Peyer's patch (tissue), 4 donors: ENCODE results near the gene SHC3. TPM values are rescaled to one million over a fixed set of nuclear protein-coding genes. Genes with fewer than 3 reads are reported as not detected.

Experiments
- DNase-seq, 3 donors: peaks; one replicate each; pipeline ENCODE4 v3.0.0-alpha.2; 2017 to 2019
- H3K27ac ChIP-seq, 4 donors: fragments of 200-600 bp; sonication (generic); one replicate each; pipeline ENCODE4 v1.5.1; 2016 to 2019
- H3K27me3 ChIP-seq, 2 donors: fragments of 200-600 bp; sonication (generic); one replicate each; pipeline ENCODE4 v1.5.1; 2019
- H3K36me3 ChIP-seq, 3 donors: fragments of 200-600 bp; sonication (generic); one replicate each; pipeline ENCODE4 v1.5.1; 2016 to 2019
- H3K4me1 ChIP-seq, 4 donors: fragments of 200-600 bp; sonication (generic); one replicate each; pipeline ENCODE4 v1.5.1; 2016 to 2019
- H3K4me3 ChIP-seq, 4 donors: fragments of 200-600 bp; sonication (generic); 1 replicate in 3 of 4; 2 replicates in 1 of 4; pipeline ENCODE4 v1.5.1; 2016 to 2019; ENCODE audit warnings: mild to moderate bottlenecking in 1 of 4
- H3K9me3 ChIP-seq, 4 donors: fragments of 200-600 bp; sonication (generic); one replicate each; pipeline ENCODE4 v1.5.1; 2016 to 2019; ENCODE audit warnings: mild to moderate bottlenecking in 1 of 4
- POLR2A ChIP-seq, 2 donors: fragments of 450-650 bp; IDR thresholded peaks; one replicate each; pipeline ENCODE4 v1.5.1; 2017; ENCODE audit warnings: antibody characterized with exemption in 2 of 2, mild to moderate bottlenecking in 2 of 2, moderate library complexity in 2 of 2
- total RNA-seq, 4 donors: library from RNA; depleted of rRNA; stranded (reverse); fragments of >200 nt; gene quantifications; one replicate each; pipeline ENCODE4 v1.1.0, GENCODE V29; 2016
- TF ChIP-seq, protein P1 (sequence below), 6 experiments: fragments of 450-650 bp in 4 of 6; fragments of 200-600 bp in 2 of 6; sonication (generic) in 1 of 6; IDR thresholded peaks; one replicate each; pipeline ENCODE4 v1.5.1; 2017 to 2019; ENCODE audit warnings: antibody characterized with exemption in 6 of 6, mild to moderate bottlenecking in 3 of 6, moderate library complexity in 1 of 6

Gene SHC3
- total RNA-seq, 4 donors from 2014 or later, result 0.88 to 5.0 (median 2.2) TPM

GRCh38 chr9:89191004-89191403 is 12.4 kb upstream of the SHC3 start:
- no peaks in the 10 kb centered on the region for H3K27me3 ChIP-seq
- TF ChIP-seq, protein P1, sequence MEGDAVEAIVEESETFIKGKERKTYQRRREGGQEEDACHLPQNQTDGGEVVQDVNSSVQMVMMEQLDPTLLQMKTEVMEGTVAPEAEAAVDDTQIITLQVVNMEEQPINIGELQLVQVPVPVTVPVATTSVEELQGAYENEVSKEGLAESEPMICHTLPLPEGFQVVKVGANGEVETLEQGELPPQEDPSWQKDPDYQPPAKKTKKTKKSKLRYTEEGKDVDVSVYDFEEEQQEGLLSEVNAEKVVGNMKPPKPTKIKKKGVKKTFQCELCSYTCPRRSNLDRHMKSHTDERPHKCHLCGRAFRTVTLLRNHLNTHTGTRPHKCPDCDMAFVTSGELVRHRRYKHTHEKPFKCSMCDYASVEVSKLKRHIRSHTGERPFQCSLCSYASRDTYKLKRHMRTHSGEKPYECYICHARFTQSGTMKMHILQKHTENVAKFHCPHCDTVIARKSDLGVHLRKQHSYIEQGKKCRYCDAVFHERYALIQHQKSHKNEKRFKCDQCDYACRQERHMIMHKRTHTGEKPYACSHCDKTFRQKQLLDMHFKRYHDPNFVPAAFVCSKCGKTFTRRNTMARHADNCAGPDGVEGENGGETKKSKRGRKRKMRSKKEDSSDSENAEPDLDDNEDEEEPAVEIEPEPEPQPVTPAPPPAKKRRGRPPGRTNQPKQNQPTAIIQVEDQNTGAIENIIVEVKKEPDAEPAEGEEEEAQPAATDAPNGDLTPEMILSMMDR (IDR thresholded peaks at IDR 0.05), result no peak
- TF ChIP-seq POLR2A (IDR thresholded peaks at IDR 0.05), result no peak
- no peak for DNase-seq
- no peak overlapping the region for H3K4me3 ChIP-seq
- H3K27ac ChIP-seq, result no peak overlapping the region
- H3K9me3 ChIP-seq, result no peaks in the 10 kb centered on the region
- H3K4me1 ChIP-seq, result no peaks in the 10 kb centered on the region
- no peaks in the 10 kb centered on the region for H3K36me3 ChIP-seq

DNA sequence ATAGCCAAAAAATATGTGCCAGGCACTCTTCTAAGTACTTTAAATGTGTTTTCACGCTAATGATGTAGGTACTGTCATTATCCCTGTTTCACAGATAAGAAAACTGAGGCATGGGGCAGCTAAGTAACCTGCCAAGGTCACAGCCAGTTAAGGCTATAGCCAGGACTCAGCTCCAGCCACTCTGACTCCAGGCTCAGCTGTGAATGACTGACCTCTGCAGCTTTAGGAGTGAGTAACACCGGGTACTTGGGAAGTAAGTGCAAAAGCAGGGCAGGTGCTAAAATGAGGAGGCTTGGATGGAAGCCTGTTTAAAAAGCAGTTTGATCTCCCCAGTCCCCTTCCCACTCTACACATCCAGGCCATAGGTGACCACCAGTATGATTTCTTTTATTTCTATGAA is 10.6 kb upstream of the SHC3 start:
- H3K9me3 ChIP-seq, result no peaks in the 10 kb centered on the region
- H3K36me3 ChIP-seq, result no peaks in the 10 kb centered on the region
- no peaks in the 10 kb centered on the region for H3K27me3 ChIP-seq
- DNase-seq, result no peak
- no peak overlapping the region for H3K27ac ChIP-seq
- H3K4me1 ChIP-seq, result no peaks in the 10 kb centered on the region
- TF ChIP-seq, protein P1 (IDR thresholded peaks at IDR 0.05), result no peak
- no peak for TF ChIP-seq POLR2A (IDR thresholded peaks at IDR 0.05)
- no peak overlapping the region for H3K4me3 ChIP-seq

- Histone ChIP-seq H3K27ac (no peak overlapping the region), H3K4me1 (no peaks in the 10 kb centered on the region), H3K9me3 (no peaks in the 10 kb centered on the region), H3K4me3 (no peak overlapping the region), H3K36me3 (no peaks in the 10 kb centered on the region), H3K27me3 (no peaks in the 10 kb centered on the region)
- no peak for DNase-seq
- no peak for TF ChIP-seq POLR2A (IDR thresholded peaks at IDR 0.05)
- TF ChIP-seq, protein P1 (IDR thresholded peaks at IDR 0.05), result no peak
Observed at GRCh38 chr9:89187950-89188349, 9.3 kb upstream of the SHC3 start.

DNA sequence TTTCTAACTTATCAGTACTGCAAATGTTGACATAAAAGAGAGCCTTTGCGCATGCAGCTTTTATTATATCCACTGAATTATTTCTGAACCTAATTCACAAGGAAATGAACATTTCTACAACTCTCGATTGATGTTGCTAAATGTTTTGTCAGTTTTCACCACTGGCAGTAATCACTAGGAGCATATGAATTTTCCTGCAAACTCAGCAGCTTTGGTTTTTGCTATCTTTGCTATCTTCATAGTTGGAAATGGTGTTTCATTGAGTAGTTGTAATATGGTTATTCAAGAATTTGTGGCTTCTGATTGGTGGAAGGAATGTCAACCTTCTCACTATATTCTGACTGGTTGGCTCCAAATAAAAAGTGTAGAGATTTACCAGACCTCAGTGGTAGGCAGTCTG is 8.9 kb upstream of the SHC3 start:
- no peaks in the 10 kb centered on the region for H3K27me3 ChIP-seq
- TF ChIP-seq, protein P1 (IDR thresholded peaks at IDR 0.05), result no peak
- no peak for TF ChIP-seq POLR2A (IDR thresholded peaks at IDR 0.05)

GRCh38 chr9:89186960-89187359 is 8.3 kb upstream of the SHC3 start:
- H3K27ac ChIP-seq, result no peak overlapping the region
- H3K4me3 ChIP-seq, result no peak overlapping the region
- H3K4me1 ChIP-seq, result no peaks in the 10 kb centered on the region
- no peaks in the 10 kb centered on the region for H3K27me3 ChIP-seq
- no peak for DNase-seq
- no peaks in the 10 kb centered on the region for H3K36me3 ChIP-seq
- TF ChIP-seq, protein P1 (IDR thresholded peaks at IDR 0.05), result no peak
- TF ChIP-seq POLR2A (IDR thresholded peaks at IDR 0.05), result no peak
- H3K9me3 ChIP-seq, result no peaks in the 10 kb centered on the region

More for the DNA sequence above, 8.9 kb upstream of the SHC3 start:
- Histone ChIP-seq H3K4me3 (no peak overlapping the region), H3K4me1 (no peaks in the 10 kb centered on the region), H3K36me3 (no peaks in the 10 kb centered on the region), H3K27ac (no peak overlapping the region), H3K9me3 (no peaks in the 10 kb centered on the region)
- no peak for DNase-seq

GRCh38 chr9:89185980-89186379 is 7.4 kb upstream of the SHC3 start:
- no peak overlapping the region for H3K4me3 ChIP-seq
- H3K36me3 ChIP-seq, result no peaks in the 10 kb centered on the region
- DNase-seq, result peak in 1 of 3 donors; percentile 27
- no peak overlapping the region for H3K27ac ChIP-seq
- no peaks in the 10 kb centered on the region for H3K4me1 ChIP-seq
- no peaks in the 10 kb centered on the region for H3K27me3 ChIP-seq
- TF ChIP-seq, protein P1 (IDR thresholded peaks at IDR 0.05), result no peak
- no peak for TF ChIP-seq POLR2A (IDR thresholded peaks at IDR 0.05)
- no peaks in the 10 kb centered on the region for H3K9me3 ChIP-seq
